ENCODE data around the gene DYRK3.

DYRK3 gene

DNA sequence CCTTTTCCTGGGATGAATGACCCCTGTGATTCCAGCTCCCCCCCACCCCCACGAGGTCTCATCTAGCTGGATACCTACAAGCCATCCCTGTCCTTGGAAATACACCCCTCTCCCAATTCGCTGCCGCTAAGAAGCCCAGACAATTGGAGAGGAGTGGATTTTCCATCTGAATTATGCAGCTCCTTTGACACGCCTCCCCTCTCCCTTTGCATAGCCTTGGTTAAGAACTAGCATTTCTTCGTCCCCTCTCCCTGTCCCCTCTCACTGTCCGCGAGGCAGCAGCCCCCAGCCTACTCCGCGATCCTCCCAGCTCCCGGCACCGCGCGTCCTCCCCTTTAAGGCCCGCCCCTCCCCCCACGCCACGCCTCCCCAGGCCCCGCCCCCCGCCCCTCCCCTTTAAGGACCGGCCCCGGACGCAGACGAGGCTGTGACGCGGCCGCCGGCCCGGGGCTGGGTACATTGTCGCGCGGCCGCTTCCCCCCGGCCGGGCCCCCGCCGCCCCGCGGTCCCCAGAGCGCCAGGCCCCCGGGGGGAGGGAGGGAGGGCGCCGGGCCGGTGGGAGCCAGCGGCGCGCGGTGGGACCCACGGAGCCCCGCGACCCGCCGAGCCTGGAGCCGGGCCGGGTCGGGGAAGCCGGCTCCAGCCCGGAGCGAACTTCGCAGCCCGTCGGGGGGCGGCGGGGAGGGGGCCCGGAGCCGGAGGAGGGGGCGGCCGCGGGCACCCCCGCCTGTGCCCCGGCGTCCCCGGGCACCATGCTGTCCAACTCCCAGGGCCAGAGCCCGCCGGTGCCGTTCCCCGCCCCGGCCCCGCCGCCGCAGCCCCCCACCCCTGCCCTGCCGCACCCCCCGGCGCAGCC lies 49.4 kb downstream of the DYRK3 start, which contains the start of gene MAPKAPK2:
TSS of gene MAPKAPK2 (plus strand) at position 428 of the 856 bp plus-strand sequence. CDS start at position 753, 325 bp downstream.
- peak; percentile 27 to 39 for DNase-seq

DNA sequence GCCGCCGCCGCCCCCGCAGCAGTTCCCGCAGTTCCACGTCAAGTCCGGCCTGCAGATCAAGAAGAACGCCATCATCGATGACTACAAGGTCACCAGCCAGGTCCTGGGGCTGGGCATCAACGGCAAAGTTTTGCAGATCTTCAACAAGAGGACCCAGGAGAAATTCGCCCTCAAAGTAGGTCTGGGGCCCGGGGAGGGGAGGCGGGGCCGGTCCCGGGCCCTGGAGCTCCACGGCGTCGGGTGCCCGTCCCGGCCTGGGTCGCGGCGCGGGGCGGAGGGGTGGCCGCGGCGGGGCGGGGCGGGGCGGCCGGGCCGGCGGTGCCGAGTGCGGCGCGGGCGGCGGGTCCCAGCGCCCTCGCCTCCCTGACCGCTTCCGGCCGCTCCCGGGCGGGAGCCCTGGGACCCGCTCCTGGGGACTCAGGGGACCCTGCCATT lies 50.0 kb downstream of the DYRK3 start:
- no peak for DNase-seq

DNA sequence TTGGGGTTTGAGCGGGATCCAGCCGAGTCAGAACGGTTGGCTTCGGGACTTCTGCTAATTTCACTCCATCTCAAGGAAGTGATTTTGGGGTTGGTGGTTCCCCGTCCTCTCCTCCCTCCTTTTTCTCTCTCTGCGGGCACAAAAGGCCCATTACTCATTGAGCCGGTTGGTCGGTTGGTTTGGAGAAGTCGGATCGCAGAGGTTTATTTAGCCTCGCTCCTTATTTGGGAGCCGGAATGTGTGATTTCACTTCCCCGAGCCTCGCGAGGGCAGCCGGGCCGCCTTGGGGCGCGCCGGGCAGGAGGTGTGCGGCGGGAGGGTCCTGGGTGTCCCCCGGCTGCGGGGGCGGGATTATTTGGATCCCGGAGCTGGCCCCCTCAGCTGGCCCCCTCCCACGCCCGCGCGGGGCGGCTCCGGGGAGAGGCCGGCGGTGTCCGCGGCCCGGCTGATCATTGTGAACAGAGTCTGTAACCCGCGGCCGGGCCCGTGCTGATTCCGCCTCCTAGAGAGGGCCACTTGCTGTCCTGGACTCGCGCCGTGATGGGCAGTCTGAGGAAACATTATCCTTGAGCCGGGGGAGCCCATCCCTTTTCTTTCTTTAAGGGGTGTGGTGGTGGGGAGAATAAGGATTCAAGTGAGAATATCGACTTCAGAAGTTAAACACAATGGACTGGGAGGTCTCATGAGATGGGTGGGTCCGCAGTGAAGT lies 50.6 kb downstream of the DYRK3 start:
- DNase-seq, result no peak

DNA sequence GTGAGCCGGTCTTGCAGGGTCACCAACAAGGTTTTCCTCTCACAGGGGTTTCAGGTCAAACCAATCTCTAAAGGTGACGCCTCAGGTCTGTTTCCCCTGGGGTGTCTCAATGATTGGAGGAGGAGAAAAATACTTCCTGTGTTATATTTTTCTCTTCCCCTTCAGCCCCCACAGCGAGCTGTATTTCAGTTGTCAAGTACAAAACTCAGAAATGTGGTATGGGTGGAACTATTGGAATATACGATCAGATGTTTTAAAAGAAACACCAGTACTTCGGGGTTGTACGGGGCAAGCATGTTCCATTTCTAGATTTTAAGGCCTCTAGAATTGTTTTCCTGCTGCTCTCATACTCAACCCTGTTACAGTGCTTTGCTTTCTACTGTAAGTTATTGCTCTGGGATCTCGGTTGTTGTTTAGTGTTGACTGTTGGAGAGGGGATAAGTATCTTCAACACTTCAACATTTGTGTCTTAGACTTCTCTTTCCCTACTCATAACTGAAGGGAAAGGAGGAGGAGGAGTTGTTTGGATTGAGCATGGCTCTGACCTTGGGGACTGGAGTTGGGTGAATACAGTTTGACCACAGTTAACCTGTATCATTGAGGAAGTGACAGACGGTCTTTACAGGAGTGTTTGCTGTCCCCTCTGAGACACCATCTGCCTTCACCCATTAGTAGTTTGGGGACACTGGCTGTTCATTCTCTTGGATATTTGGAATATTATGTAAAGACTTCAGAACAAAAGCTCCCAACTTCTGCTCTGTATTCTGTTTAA lies 51.3 kb downstream of the DYRK3 start:
- DNase-seq, result no peak

DNA sequence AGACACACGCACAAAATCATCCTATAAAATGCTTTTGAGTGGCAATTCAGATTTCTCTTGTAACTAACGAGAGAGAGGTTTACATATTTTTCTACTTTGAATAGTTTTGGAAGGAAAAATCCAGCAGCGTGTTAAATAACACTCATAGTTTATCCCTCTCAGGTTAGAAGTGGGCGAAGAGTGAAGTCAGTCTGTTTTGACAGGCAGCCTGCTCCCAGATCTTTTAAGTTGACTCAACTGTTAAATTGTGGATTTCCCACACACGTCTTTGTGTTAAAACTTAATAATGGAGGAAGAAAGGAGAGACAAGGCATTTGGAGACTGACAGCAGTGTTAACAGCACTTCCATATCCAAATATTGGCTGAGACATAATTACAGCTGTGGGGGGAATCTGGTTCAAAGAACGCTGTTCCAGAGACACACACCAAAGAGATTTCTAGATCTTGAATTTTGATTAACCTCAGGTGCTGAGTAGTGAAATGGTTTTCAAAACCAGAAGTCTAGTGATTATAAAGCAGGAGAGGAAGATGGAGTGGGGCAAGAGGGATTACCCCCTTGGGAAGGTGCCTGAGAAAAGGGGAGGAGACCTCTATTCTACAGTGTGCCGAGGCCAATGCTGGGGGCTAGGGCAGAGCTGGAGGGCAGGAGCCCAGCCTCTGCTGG lies 52.0 kb downstream of the DYRK3 start:
- DNase-seq, result no peak

DNA sequence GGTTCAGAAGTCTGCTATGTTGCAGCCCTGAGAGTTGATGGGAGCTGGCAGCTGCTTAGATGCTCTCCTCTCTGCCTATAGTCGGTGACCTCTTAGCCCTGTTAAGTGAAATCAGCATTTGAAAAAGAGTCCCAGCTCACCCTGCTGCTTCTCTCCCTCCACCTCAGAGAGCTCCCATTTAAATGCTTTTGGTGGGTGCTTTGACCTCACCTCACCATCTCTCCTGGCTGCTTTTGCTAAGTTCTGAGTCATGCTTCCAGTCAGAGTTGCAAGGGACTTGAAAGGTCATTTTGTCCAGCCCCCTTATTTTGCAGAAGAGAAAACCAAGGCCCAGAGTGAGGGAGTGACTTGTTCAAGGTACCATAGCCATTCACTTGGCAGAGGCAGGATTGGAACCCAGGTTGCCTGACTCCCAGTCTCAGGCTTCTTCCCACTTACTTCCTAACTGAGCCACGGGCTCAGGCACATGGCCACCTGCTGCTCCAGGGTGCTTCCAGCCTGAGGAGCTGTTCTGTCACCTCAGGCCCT lies 52.6 kb downstream of the DYRK3 start:
- DNase-seq, result no peak

DNA sequence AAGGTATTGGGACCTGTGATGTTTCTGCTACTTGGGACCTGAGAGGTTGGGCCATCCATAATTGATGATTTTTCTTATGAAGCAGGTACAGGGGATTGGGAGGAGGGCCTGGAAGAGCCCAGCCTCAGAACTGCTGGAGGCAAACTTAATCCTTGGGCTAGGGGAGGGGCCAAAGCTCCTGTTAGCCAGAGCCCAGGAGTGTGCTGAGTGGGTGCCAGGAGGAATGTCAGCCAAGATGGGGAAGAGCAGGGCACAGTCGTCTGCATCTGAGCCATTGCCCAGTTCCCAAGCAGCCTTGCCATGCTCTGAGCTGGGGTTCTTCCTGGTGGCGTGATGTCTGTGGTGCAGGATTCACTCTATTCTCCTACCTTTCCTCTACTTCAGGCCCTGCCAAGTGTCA lies 55.2 kb downstream of the DYRK3 start:
- DNase-seq, result no peak

DNA sequence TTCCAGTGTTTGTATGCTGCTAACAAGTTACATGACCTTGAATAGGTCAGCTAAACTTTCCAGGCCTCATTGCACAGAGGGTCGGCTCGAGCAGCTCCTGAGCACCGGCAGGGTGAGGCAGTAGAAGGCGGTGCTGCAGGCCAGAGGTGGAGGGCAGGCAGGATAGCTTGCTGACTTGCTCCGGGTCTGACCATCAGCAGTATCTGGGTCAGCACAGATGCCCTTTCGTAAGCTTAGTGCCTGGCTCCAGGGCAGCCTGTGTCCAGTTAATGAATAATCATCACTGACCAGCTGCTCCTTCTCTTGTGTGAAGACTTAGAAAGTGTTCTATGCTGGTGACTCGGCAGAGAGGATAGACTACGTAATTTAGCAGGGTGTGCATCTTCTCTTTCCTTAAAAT lies 56.3 kb downstream of the DYRK3 start:
- DNase-seq, result no peak

DNA sequence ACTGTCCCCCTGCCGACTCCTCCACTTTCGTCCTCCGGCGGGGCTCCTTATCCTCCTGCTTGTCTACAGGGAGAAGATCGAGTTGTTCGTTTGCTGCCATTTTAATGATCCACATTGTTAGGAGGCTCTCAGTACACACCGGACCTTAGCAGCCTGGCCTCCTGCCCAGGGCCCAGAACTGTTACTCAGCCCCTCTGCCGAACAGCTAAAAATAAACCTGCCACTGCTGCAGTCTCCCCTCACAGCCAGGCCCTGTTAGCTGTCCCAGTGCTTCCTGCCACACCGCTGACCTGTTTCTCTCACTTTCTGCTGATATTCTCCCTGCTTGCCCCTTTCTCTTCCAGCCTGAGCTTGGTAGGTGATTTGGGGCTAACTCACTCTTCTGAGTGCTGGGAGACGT lies 57.7 kb downstream of the DYRK3 start:
- DNase-seq, result no peak

DNA sequence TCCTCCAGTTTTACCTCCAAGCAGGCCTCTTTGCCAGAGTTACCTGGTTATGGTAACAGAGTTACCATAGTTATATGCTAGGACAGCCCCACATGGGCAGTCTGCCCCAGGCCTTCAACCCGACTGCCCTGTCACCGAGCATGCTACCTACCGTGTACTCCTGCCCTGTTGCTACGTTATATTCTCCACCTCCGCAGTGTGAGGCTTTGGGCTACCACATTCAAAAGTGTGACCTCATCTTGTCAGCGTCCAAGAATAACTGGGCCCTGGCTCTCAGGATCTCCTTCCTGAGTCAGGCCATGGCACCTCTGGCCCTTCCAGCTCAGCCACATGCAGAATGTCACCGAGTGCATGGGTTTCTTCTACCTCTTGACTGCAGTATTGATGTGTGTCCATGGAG lies 58.3 kb downstream of the DYRK3 start:
- DNase-seq, result no peak

DNA sequence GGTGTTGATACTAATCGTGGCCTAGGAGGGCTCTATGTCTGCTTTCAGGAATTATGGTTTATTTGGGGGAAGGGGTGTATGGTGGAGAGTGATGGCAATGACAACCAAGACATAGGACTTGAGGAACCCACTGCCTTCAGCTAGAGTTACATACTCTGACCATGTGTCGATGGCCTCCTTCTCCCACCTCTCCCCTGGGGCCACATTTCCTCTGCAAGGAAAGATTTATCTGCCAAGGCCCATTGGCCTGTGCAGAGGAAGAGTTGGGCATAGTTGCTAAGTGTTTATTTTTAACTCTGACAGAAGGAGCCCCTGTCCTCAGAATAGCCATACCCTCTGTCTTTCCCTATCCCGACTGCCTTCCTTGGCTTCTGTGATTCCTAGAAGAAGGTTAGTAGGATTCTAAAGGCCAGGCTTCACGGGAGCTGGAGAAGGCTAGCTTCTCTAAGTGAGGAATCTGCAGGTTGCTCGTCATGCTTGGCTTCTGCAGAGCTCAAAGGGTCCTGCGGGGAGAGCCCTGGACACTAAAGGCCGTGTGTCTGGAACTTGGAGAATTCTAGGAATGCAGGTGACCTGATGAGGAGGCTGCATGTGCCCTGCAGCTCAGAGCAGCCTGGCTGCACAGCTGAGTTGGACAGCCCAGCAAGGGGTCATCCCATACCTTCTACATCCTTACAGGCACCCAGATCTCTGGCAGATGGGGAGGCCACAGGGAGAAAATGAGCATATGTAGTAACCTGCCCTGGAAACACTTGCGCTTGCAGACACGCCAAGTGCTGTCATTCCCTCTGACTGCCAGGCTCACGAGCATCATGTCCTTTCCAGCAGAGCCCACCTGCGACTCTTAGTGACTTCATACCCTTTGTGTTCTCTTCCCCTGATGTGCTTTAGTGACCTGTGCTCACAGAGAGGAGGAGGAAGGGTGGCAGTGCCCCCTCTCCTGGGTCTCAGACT lies 59.1 kb downstream of the DYRK3 start:
- DNase-seq, result no peak

DNA sequence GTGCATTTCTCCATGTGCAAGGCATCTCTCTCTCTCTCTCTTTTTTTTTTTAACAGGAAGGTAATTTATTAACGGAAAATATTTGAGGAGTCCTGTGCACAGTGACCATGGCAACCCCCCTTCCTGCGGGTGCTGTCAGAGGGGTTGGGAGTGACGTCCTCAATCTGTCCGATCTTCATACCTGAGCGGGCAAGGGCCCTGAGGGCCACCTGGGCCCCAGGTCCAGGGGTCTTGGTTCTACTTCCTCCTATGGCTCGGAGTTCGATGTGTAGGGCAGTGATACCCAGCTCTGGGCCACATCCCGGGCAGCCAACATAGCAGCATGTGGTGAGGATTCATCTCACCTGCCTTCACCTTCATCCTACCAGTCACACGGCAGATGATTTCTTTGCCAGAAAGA lies 60.4 kb downstream of the DYRK3 start:
- no peak for DNase-seq

DNA sequence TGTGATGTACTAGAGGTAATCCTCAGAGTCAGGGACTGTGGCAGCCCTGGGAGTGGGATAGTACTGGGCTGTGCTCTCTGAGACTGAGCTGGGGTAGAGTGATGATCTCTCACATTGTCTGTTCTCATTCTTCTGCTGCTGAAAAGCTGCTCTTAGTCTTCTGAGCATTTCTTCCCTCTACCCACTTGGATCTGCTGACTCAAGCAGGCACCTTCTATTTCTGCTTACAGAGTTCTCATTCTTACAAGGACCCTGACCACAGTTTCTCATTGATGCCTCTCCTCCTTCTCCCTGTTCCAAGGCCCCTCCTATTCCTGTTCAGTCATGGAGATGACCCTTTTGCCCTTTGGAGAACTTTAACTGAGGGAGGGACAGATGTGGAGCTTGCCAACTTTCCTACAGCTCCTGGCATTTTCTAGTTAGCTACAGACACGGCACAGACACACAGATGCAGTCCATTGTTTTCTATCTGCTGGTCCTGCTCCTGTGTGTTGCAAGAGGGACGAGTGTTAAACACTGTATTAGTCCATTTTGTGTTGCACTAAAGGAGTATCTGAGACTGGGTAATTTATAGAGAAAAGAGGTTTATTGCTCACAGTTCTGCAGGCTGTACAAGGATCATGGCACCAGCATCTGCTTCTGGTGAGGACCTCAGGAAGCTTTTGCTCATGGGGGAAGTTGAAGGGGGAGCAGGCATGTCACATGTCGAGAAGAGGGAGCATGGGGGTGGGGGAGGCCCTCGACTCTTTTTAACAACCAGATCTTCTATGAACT lies 61.7 kb downstream of the DYRK3 start:
- no peak for DNase-seq

DNA sequence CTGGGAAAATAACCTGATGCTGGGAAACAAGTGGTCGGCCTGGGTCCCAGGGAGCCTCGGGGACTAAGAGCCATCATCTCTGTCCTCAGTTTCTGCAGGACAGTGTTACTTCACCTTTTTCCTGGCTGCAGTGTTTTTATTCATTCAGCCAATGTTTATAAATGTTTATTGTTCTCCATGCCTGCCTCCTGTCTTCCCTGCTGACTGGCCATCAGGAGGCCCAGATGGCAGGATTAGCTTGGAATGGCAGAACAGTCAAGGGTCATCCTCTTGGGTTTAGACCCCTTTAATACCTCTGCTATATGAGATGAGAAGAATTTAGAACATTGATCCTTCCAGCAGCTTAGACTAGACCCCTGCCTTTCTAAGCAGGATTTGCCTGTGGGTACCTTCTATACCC lies 62.7 kb downstream of the DYRK3 start:
- DNase-seq, result no peak

All from NCI-H1930 (cell line).